Measurements from ENCODE around the gene TNFRSF1B. TPM values are rescaled to one million over a fixed set of nuclear protein-coding genes. Genes with fewer than 3 reads are reported as not detected.

The TNFRSF1B gene
- total RNA-seq, 1 donor from 2014 or later: 5.1 TPM

DNA sequence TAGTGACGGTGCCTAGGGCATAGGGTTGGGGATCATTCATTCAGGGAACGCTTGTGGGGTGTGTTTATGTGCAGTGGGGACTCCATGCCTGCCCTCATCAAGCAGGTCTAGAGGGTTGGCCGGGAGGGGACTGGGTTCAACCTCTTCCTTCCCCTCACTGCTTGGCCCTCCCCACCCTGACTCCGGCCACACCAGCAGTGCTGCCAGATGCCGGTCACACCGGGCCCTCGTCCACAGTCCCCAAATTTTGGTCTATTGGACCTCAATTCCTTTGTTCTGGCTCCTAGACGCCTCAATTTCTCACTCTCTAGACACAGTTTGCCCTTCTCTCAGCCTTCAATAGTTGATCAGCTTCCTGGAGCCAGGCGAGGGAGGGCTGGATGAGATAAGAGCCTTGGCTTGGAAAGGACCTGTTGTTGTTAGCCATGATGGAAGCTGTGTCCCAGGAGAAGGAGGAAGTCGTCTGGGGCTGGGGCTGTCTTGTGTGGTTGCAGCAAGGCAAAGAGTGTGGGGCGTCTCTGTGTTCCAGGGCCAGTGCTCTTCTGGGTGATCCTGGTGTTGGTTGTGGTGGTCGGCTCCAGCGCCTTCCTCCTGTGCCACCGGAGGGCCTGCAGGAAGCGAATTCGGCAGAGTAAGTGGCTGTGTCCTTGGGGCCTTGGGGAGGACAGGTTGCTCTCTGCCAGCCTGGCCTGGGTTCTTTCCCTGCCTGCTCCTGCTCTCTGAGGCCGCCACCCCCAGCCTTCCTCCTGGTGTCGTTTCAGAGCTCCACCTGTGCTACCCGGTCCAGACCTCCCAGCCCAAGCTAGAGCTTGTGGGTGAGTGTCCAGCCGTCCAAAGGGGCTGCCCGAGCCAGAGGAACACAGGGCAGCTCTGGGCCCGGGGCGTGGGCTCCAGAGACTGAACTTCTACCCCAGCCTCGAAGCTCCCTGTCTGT, 41.1 kb upstream of the TNFRSF1B start:
- no peak for DNase-seq
- H3K27ac Mint-ChIP-seq (ENCODE audit: unreplicated experiment): no peak overlapping the region
- no peak overlapping the region for H3K4me3 Mint-ChIP-seq (ENCODE audit: unreplicated experiment)
- H3K4me1 Mint-ChIP-seq (ENCODE audit: low read depth, unreplicated experiment): peaks cover 2% of the 10 kb centered on the region
- TF ChIP-seq, protein P1, sequence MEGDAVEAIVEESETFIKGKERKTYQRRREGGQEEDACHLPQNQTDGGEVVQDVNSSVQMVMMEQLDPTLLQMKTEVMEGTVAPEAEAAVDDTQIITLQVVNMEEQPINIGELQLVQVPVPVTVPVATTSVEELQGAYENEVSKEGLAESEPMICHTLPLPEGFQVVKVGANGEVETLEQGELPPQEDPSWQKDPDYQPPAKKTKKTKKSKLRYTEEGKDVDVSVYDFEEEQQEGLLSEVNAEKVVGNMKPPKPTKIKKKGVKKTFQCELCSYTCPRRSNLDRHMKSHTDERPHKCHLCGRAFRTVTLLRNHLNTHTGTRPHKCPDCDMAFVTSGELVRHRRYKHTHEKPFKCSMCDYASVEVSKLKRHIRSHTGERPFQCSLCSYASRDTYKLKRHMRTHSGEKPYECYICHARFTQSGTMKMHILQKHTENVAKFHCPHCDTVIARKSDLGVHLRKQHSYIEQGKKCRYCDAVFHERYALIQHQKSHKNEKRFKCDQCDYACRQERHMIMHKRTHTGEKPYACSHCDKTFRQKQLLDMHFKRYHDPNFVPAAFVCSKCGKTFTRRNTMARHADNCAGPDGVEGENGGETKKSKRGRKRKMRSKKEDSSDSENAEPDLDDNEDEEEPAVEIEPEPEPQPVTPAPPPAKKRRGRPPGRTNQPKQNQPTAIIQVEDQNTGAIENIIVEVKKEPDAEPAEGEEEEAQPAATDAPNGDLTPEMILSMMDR (IDR thresholded peaks at IDR 0.05; ENCODE audit: partially characterized antibody, unreplicated experiment): no peak
- H3K27me3 Mint-ChIP-seq (ENCODE audit: unreplicated experiment): no peaks in the 10 kb centered on the region
- H3K36me3 Mint-ChIP-seq (ENCODE audit: unreplicated experiment): no peaks in the 10 kb centered on the region
- no peaks in the 10 kb centered on the region for H3K9me3 Mint-ChIP-seq (ENCODE audit: unreplicated experiment)

DNA sequence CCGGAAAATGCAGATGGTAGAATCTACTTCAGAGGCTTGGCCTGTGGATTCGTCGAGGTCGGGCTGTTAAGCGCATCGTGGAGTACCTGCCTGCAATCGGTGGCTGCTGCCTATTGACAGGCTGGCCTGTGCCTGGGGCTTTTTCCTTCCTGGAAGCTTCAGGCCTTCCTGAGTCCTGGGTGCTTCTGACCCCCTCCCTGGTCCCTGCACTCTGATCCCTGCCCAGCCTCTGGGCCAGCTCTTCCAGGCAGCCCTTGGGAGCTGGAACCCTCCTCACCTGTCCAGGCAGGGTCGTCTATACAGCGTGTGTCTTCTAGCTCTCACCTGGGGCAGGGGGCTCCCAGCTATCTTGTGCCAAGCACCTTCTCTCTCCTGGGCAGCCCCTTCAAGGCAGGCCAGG, 40.0 kb upstream of the TNFRSF1B start:
- H3K27ac Mint-ChIP-seq (ENCODE audit: unreplicated experiment): no peak overlapping the region
- H3K36me3 Mint-ChIP-seq (ENCODE audit: unreplicated experiment): no peaks in the 10 kb centered on the region
- no peak for DNase-seq
- TF ChIP-seq, protein P1 (IDR thresholded peaks at IDR 0.05; ENCODE audit: partially characterized antibody, unreplicated experiment): no peak
- no peak overlapping the region for H3K4me3 Mint-ChIP-seq (ENCODE audit: unreplicated experiment)
- peaks cover 2% of the 10 kb centered on the region for H3K4me1 Mint-ChIP-seq (ENCODE audit: low read depth, unreplicated experiment)
- H3K27me3 Mint-ChIP-seq (ENCODE audit: unreplicated experiment): no peaks in the 10 kb centered on the region
- H3K9me3 Mint-ChIP-seq (ENCODE audit: unreplicated experiment): no peaks in the 10 kb centered on the region

DNA sequence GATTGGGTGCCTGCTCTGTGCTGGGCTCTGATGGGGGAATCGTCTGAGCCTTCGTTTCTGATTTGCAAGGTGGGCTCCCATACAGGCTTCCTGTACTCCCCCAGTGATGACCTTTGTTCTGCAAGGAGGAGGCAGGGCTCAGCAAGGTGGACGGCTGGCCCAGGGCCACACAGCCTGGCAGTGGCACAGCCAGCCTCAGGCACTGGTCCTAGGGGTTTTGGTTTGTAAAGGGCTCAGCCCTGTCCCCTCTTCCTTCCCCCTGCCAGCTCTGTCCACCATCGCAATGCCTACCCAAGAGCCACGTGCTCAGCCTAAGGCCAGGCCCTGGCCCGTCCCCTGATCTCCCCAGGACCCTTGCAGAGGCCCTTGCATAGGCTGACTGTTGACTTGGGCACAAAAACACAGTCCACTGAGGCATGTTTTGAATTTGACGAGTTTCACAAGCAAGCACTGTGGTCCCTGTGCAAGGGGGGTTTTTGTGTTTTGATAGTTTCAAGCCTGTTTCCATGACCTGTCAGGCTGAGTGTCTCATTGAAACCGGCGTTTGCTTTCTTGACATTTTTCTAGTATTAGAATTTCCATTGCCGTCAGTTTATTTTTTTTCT, 39.5 kb upstream of the TNFRSF1B start:
- Mint-ChIP-seq H3K27ac (ENCODE audit: unreplicated experiment) (no peak overlapping the region), H3K4me1 (ENCODE audit: low read depth, unreplicated experiment) (peaks cover 3% of the 10 kb centered on the region), H3K27me3 (ENCODE audit: unreplicated experiment) (no peaks in the 10 kb centered on the region), H3K9me3 (ENCODE audit: unreplicated experiment) (no peaks in the 10 kb centered on the region), H3K36me3 (ENCODE audit: unreplicated experiment) (no peaks in the 10 kb centered on the region), H3K4me3 (ENCODE audit: unreplicated experiment) (no peak overlapping the region)
- TF ChIP-seq, protein P1 (IDR thresholded peaks at IDR 0.05; ENCODE audit: partially characterized antibody, unreplicated experiment): no peak
- DNase-seq: no peak

DNA sequence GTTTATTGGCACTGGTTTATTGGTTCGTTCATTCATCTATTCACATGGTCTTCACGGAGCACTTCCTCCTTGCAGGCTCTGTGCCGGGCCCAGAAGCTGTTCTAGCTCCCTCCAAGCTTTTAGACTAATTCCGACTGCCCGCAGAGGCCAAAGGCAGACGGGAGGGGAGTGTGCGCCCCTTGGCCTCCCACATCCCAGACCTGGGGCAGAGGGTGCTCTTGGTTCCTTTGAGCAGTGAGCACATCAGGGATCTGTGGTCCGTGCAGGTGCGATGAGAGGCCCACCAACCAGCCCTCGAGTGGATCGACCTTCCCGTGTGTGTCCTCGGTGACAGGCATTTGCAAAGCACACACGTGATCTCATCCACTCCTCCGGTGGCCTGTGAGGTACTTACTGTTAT, 38.7 kb upstream of the TNFRSF1B start:
- Mint-ChIP-seq H3K9me3 (ENCODE audit: unreplicated experiment) (no peaks in the 10 kb centered on the region), H3K4me1 (ENCODE audit: low read depth, unreplicated experiment) (peaks cover 8% of the 10 kb centered on the region), H3K27ac (ENCODE audit: unreplicated experiment) (no peak overlapping the region), H3K36me3 (ENCODE audit: unreplicated experiment) (no peaks in the 10 kb centered on the region), H3K4me3 (ENCODE audit: unreplicated experiment) (no peak overlapping the region), H3K27me3 (ENCODE audit: unreplicated experiment) (no peaks in the 10 kb centered on the region)
- TF ChIP-seq, protein P1 (IDR thresholded peaks at IDR 0.05; ENCODE audit: partially characterized antibody, unreplicated experiment): no peak
- no peak for DNase-seq

DNA sequence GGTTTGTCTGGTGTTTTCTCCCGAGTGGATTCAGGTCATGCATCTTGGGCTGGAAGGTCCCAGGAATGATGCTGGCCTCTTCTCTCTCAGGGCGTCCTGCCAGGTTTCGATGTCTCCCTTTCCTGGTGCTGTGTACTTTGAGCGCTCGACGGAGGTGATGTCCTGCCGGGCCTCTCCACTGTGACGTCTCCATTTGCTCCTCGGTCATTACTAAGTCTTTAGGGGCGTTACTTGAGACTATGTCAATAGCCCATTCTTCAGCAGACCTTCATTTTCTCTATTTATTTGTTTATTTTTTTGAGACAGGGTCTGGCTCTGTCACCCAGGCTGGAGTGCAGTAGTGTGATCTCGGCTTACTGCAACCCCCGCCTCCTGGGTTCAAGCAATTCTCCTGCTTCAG, 37.2 kb upstream of the TNFRSF1B start:
- H3K27ac Mint-ChIP-seq (ENCODE audit: unreplicated experiment): no peak overlapping the region

More for the DNA sequence above, 37.2 kb upstream of the TNFRSF1B start:
- DNase-seq: no peak
- H3K4me1 Mint-ChIP-seq (ENCODE audit: low read depth, unreplicated experiment): peaks cover 13% of the 10 kb centered on the region
- H3K4me3 Mint-ChIP-seq (ENCODE audit: unreplicated experiment): no peak overlapping the region
- H3K36me3 Mint-ChIP-seq (ENCODE audit: unreplicated experiment): no peaks in the 10 kb centered on the region
- TF ChIP-seq, protein P1 (IDR thresholded peaks at IDR 0.05; ENCODE audit: partially characterized antibody, unreplicated experiment): no peak
- no peaks in the 10 kb centered on the region for H3K27me3 Mint-ChIP-seq (ENCODE audit: unreplicated experiment)
- peaks cover 1% of the 10 kb centered on the region for H3K9me3 Mint-ChIP-seq (ENCODE audit: unreplicated experiment)
